CD4-positive, alpha-beta T cell treated with Interleukin-4 for 1 hour (primary cell): ENCODE measurements around the gene RAP2B.
A peak's percentile ranks its signal among the peaks of the same experiment; 100 is the strongest.
"Not testable (repeated sequence)": the region's sequence is repeated elsewhere in the genome, so short reads cannot be mapped to it uniquely, and the experiment has no call there.

Source experiments
- DNase-seq, 2 donors: peaks; one replicate each; pipeline ENCODE4 v3.0.0-alpha.2; 2020 to 2022

The RAP2B gene

GRCh38 chr3:153161714-153162512, at the start of gene RAP2B:
TSS of gene RAP2B (plus strand) at chr3:153162226. CDS start at chr3:153162694, 468 bp downstream.
- peak; percentile 92 to 95 for DNase-seq

DNA sequence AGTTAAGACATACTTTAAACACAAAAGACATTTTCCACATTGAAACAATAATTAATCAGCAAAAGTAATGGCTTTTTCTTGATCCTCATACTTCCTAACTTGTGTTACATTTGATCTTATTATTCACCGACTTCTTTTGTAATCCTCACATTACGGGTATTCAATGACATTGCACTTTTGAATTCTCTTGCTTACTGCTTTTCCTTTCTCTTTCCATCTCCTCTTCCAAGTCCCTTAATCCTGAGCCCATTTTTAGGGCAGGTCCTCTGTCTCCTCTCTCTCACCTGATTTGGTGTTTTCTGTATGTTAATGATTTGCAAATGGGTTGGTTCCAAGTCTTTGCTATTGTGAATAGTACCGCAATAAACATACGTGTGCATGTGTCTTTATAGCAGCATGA, 48.5 kb upstream of the RAP2B start:
- no peak for DNase-seq

GRCh38 chr3:153114270-153114669, 47.8 kb upstream of the RAP2B start:
- not testable (repeated sequence) for DNase-seq

DNA sequence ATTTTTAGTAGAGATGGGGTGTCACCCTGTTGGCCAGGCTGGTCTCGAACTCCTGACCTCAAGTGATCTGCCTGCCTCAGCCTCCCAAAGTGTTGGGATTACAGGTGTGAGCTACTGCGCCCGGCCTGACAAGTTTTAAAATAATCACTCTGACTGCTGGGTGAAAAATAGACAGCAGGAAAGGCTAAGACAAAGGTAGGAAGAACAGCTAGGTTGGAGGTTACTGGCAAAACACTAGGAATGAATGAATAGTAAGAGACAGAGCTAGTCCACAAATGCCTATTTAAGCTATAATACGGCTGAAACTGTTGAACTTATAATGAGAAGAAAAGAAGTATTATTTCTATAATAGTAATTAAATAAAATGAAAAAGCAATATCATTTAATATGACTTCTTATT, 46.7 kb upstream of the RAP2B start:
- no peak for DNase-seq

DNA sequence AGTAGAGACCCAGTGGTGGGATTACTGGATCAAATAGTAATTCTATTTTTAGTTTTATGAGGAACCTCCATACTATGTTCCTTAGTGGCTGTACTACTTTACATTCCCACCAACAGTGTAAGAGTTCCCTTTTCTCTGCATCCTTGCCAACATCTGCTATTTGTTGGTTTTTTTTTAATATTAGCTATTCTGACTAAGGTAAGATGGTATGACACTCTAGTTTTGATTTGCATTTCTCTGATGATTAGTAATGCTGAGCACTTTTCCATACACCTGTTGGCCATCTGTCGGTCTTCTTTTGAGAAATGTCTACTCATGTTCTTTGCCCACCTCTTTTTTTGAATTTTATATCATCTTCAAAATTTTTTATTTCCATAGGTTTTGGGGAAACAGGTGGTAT, 34.2 kb upstream of the RAP2B start:
- DNase-seq: no peak

GRCh38 chr3:153129426-153129825, 32.6 kb upstream of the RAP2B start:
- DNase-seq: no peak

- no peak for DNase-seq
Measured at GRCh38 chr3:153129866-153130265, 32.2 kb upstream of the RAP2B start.

- no peak for DNase-seq
Measured at GRCh38 chr3:153130312-153130977, 31.6 kb upstream of the RAP2B start.

- no peak for DNase-seq
Measured at GRCh38 chr3:153137626-153138025, 24.4 kb upstream of the RAP2B start.

DNA sequence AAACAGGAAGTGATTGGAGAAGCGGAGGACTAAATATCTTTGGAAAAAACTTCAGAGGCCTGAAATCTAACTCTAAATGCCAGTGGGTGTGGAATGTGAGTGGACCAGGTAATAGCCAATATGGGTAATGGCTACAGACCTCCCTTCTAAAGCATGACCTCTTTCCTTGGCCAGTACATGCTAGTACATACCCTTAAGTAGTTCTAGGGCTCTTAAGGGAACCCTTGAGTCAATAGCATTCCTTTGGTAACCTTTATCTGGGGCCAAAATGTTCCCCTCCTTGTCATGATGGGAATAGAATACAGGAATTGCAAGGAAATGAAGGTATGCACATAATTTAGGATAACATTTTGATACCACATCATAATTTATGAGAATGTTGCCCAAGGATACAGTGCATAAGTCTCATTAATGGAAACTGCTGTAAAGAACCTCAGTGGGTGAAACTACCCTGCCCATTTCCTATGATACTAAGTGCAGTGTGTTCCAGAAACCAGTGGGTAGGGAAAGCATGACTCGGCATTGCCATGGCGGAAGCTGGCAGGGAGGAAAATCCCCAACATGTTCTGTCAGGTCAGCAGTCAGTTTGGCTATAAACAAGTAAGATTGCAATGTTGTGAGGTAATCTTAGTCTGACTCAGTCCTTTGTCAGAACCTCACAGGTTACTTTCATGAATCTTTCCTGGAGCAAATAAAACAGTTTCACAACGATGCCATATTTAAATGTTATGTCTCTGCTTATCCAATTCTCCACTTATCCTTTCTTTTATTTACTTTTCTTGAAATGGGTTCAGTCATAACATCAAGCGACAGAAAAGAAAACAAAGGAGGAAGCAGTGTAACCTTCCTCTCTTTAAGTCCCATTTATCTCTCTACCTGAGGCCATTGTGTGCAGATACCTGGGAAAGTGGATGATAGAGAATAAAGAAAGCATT, 23.5 kb upstream of the RAP2B start:
- DNase-seq: peak; percentile 11 to 62

DNA sequence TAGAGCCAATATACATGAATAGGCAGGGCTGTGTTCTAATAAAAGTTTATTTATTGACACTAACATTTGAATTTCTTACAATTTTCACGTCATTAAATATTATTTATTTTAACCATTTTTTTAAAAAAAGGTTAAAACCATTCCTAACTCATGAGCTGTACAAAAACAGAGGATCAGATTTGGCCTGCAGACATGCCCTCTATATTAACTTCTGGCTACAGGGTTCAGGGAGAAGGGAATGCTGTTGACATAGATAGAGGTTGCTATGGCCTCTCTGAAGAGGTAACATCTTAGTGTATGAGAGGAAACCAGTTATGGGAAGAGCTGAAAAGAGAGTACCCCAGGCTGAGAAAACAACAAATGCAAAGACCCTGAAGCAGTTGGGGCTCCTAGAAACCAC, 19.1 kb upstream of the RAP2B start:
- no peak for DNase-seq

GRCh38 chr3:153144071-153144470, 18.0 kb upstream of the RAP2B start:
- DNase-seq: no peak

GRCh38 chr3:153144779-153145178, 17.2 kb upstream of the RAP2B start:
- DNase-seq: no peak

DNA sequence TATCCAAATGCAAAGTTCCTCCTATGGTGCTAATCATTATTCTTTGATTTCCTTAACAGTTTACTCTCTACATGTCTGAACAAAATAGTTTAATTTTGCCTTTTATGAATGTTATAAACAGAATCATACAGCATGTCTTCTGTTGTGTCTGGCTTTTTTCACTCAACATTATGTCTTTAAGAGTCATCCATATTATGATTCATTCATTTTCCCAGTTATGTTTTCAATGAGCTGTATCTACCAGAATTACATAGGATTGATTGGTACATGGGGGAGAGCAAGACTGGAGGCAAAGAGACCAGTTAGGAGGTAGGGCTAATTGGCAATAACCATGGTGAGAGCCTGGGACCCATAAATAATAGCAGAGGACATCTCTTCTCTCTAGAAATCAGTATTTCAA, 16.6 kb upstream of the RAP2B start:
- no peak for DNase-seq

DNA sequence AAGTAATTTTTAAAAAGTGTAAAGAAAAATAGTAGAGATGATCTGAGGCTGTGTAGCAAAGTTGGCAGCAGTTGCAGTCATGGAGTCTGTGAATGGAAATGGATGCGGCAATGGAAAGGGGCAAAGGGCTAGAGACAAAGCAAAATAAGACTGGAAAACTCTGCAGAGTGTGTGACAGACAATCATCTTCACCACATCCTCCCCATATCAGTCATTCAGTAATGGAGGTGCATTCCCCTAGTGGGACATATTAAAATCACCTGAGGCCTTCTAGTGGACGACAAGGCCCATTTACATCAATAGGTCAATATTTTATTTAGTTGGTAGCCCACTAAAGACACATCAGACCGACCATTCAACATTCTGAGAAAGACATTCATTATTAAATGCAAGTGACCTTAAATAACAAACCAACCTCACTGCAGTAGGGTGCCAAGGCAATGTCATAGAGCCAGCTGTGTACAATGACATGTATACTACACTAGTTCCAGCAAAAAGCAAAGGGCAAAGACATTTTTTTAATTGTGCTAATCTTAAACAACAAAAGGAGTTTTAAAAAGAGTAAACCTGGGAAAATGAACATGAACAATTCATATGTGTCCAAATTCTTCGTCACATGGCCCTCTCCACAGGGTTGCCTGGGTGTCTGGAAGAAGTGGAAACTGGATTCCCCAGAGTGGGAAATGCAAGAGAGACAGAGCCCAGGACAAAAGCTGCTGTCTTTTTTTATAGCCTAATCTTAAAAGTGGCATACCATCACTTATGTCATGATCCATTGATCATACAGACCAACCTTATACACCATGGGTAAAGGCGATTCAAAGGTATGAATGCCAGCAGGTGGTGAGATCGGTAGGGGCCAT, 15.6 kb upstream of the RAP2B start:
- DNase-seq: no peak

- no peak for DNase-seq
Measured at GRCh38 chr3:153150991-153151390, 11.0 kb upstream of the RAP2B start.

DNA sequence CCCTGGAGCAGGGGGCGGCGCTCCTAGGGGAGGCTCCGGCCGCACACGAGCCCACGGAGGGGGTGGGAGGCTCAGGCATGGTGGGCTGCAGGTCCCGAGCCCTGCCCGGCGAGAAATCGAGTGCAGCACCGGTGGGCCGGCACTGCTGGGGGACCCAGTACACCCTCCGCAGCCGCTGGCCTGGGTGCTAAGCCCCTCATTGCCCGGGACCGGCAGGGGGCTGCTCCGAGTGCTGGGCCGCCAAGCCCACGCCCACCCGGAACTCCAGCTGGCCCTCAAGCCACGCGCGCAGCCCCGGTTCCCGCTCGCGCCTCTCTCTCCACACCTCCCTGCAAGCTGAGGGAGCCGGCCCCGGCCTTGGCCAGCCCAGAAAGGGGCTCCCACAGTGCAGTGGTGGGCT, 6.2 kb upstream of the RAP2B start:
- not testable (repeated sequence) for DNase-seq

GRCh38 chr3:153158189-153158588, 3.8 kb upstream of the RAP2B start:
- no peak for DNase-seq

GRCh38 chr3:153158961-153159735, 2.9 kb upstream of the RAP2B start:
- no peak for DNase-seq

- no peak for DNase-seq
Measured at GRCh38 chr3:153159771-153160397, 2.1 kb upstream of the RAP2B start.
